H9 (cell line): ENCODE measurements around the gene VDR. TPM values are rescaled to one million over a fixed set of nuclear protein-coding genes. Genes with fewer than 3 reads are reported as not detected.

Source experiments
- DNase-seq: peaks from one replicate; pipeline ENCODE4 v3.0.0-alpha.2; 2017
- H2AFZ ChIP-seq: one replicate; pipeline ENCODE4 v1.6.1; 2013; ENCODE audit warnings: mild to moderate bottlenecking, low read length, control low read depth, moderate library complexity
- H2AK5ac ChIP-seq: 2 replicates; pipeline ENCODE4 v1.6.1; 2013; ENCODE audit warnings: low read length, control low read depth, mixed read lengths; ENCODE audit not compliant: insufficient read length
- H2BK120ac ChIP-seq: one replicate; pipeline ENCODE4 v1.6.1; 2013; ENCODE audit warnings: low read depth, mild to moderate bottlenecking, low read length, control low read depth, inconsistent platforms; ENCODE audit not compliant: poor library complexity, severe bottlenecking
- H2BK12ac ChIP-seq: 2 replicates; pipeline ENCODE4 v1.6.1; 2013; ENCODE audit warnings: low read length, control low read depth, mixed read lengths, low read depth; ENCODE audit not compliant: insufficient read length
- H2BK15ac ChIP-seq: 2 replicates; pipeline ENCODE4 v1.6.1; 2013; ENCODE audit warnings: low read depth, low read length, control low read depth
- H2BK20ac ChIP-seq: one replicate; pipeline ENCODE4 v1.6.1; 2013; ENCODE audit warnings: low read depth, mild to moderate bottlenecking, low read length, control low read depth, inconsistent platforms; ENCODE audit not compliant: poor library complexity, severe bottlenecking
- H2BK5ac ChIP-seq: 2 replicates; pipeline ENCODE4 v1.6.1; 2013; ENCODE audit warnings: low read length, control low read depth, mixed read lengths; ENCODE audit not compliant: insufficient read length
- H3K14ac ChIP-seq: 2 replicates; pipeline ENCODE4 v1.6.1; 2013; ENCODE audit warnings: low read length, control low read depth; ENCODE audit not compliant: insufficient read depth
- H3K18ac ChIP-seq: 2 replicates; pipeline ENCODE4 v1.6.1; 2013; ENCODE audit warnings: low read depth, mild to moderate bottlenecking, mixed read lengths, low read length, control low read depth; ENCODE audit not compliant: insufficient read length
- H3K23ac ChIP-seq: 2 replicates; pipeline ENCODE4 v1.6.1; 2013; ENCODE audit warnings: low read length, control low read depth, mixed read lengths, low read depth; ENCODE audit not compliant: insufficient read length
- H3K23me2 ChIP-seq: 2 replicates; pipeline ENCODE4 v1.6.1; 2013; ENCODE audit warnings: low read depth, mild to moderate bottlenecking, mixed read lengths, low read length, control low read depth; ENCODE audit not compliant: insufficient read length, poor library complexity, severe bottlenecking
- H3K27ac ChIP-seq: 2 replicates; pipeline ENCODE4 v1.5.1; 2013; ENCODE audit warnings: low read length, control low read depth, mixed read lengths, low read depth; ENCODE audit not compliant: insufficient read length
- H3K27me3 ChIP-seq: 2 replicates; pipeline ENCODE4 v1.6.1; 2013; ENCODE audit warnings: low read length, control low read depth, inconsistent platforms; ENCODE audit not compliant: insufficient read depth
- H3K4ac ChIP-seq: 2 replicates; pipeline ENCODE4 v1.6.1; 2013; ENCODE audit warnings: low read depth, mild to moderate bottlenecking, control low read depth, inconsistent platforms, low read length, moderate library complexity
- H3K4me1 ChIP-seq: 2 replicates; pipeline ENCODE4 v1.6.1; 2013; ENCODE audit warnings: low read length, control low read depth, inconsistent platforms; ENCODE audit not compliant: insufficient read depth
- H3K4me2 ChIP-seq: 2 replicates; pipeline ENCODE4 v1.6.1; 2013; ENCODE audit warnings: low read length, control low read depth, mixed read lengths; ENCODE audit not compliant: insufficient read length, insufficient read depth
- H3K56ac ChIP-seq: 2 replicates; pipeline ENCODE4 v1.6.1; 2013; ENCODE audit warnings: low read depth, mild to moderate bottlenecking, mixed read lengths, low read length, control low read depth; ENCODE audit not compliant: insufficient read length
- H3K79me1 ChIP-seq: 2 replicates; pipeline ENCODE4 v1.6.1; 2013; ENCODE audit warnings: low read depth, mild to moderate bottlenecking, moderate library complexity, low read length, control low read depth, inconsistent platforms; ENCODE audit not compliant: insufficient read depth, poor library complexity, severe bottlenecking
- H3K79me2 ChIP-seq: 2 replicates; pipeline ENCODE4 v1.6.1; 2013; ENCODE audit warnings: low read length, control low read depth, inconsistent platforms; ENCODE audit not compliant: insufficient read depth
- H3K9ac ChIP-seq: 2 replicates; pipeline ENCODE4 v1.6.1; 2013; ENCODE audit warnings: low read length, control low read depth, mixed read lengths; ENCODE audit not compliant: insufficient read length; ENCODE audit errors: extremely low read depth
- H3K9me3 ChIP-seq: one replicate; pipeline ENCODE4 v1.6.1; 2013; ENCODE audit warnings: low read depth, low read length, inconsistent platforms; ENCODE audit not compliant: control insufficient read depth
- H3T11ph ChIP-seq: one replicate; pipeline ENCODE4 v1.6.1; 2013; ENCODE audit warnings: mild to moderate bottlenecking, low read length, control low read depth, inconsistent platforms
- H4K20me1 ChIP-seq: one replicate; pipeline ENCODE4 v1.6.1; 2013; ENCODE audit not compliant: control insufficient read depth, insufficient read length, insufficient read depth
- H4K5ac ChIP-seq: 2 replicates; pipeline ENCODE4 v1.6.1; 2013; ENCODE audit warnings: low read depth, mild to moderate bottlenecking, mixed read lengths, low read length, control low read depth; ENCODE audit not compliant: insufficient read length
- H4K8ac ChIP-seq: replicated peaks from 2 replicates; pipeline ENCODE4 v1.6.1; 2013; ENCODE audit warnings: low read length, control low read depth, mixed read lengths, low read depth; ENCODE audit not compliant: insufficient read length
- H4K91ac ChIP-seq: 2 replicates; pipeline ENCODE4 v1.6.1; 2013; ENCODE audit warnings: low read depth, mild to moderate bottlenecking, moderate library complexity, mixed read lengths, low read length, control low read depth; ENCODE audit not compliant: insufficient read length
- H3K27ac Mint-ChIP-seq, 3 experiments: 2 replicates in 2 of 3; 3 replicates in 1 of 3; pipeline ENCODE4 v1.8.0; 2020 to 2021; ENCODE audit warnings: mixed read lengths in 3 of 3, mild to moderate bottlenecking in 1 of 3, moderate library complexity in 1 of 3
- H3K27me3 Mint-ChIP-seq: 2 replicates; pipeline ENCODE4 v1.8.0; 2021; ENCODE audit warnings: low read depth, mild to moderate bottlenecking, moderate library complexity, mixed read lengths
- H3K36me3 Mint-ChIP-seq, 3 experiments: 2 replicates in 2 of 3; 3 replicates in 1 of 3; pipeline ENCODE4 v1.8.0; 2020 to 2021; ENCODE audit warnings: low read depth in 3 of 3, mixed read lengths in 3 of 3; ENCODE audit not compliant: insufficient read depth in 1 of 3
- H3K4me1 Mint-ChIP-seq, 2 experiments: 2 replicates each; pipeline ENCODE4 v1.8.0; 2020; ENCODE audit warnings: mixed read lengths in 2 of 2
- H3K4me3 Mint-ChIP-seq, 2 experiments: 2 replicates in 1 of 2; 3 replicates in 1 of 2; pipeline ENCODE4 v1.8.0; 2020 to 2021; ENCODE audit warnings: mild to moderate bottlenecking in 2 of 2, mixed read lengths in 2 of 2, moderate library complexity in 1 of 2
- H3K9me3 Mint-ChIP-seq, 2 experiments: 2 replicates in 1 of 2; 3 replicates in 1 of 2; pipeline ENCODE4 v1.8.0; 2020; ENCODE audit warnings: mild to moderate bottlenecking in 2 of 2, mixed read lengths in 2 of 2, moderate library complexity in 1 of 2
- CTCF ChIP-seq: fragments of 200-600 bp; sonication (generic); conservative IDR thresholded peaks from 3 replicates; pipeline ENCODE4 v1.8.0; 2021; ENCODE audit warnings: antibody characterized with exemption, mild to moderate bottlenecking
- WGBS: extraction: QIAGEN DNeasy Blood & Tissue Kit; methylation state at CpG from one replicate; pipeline ENCODE4 v1.1.7; 2013; ENCODE audit warnings: missing lambda C conversion rate, low lambda C conversion rate, mixed read lengths; ENCODE audit not compliant: insufficient read length; ENCODE audit errors: extremely low coverage; 5-methylcytosine and 5-hydroxymethylcytosine counted together
- total RNA-seq: library from RNA; stranded (reverse); gene quantifications from 2 replicates; pipeline ENCODE4 v1.2.1, GENCODE V29; 2021

VDR gene
- total RNA-seq, 1 experiment from 2014 or later, result 0.61 TPM

GRCh38 chr12:47878293-47878917, 26.4 kb downstream of the VDR start:
- Histone ChIP-seq H2AK5ac (no peak overlapping the region), H3K27me3 (no peaks in the 10 kb centered on the region; the same call in 1 of the 2 replicates), H2BK5ac (no peak overlapping the region), H3K4me1 (peaks cover 4% of the 10 kb centered on the region; the same call in 1 of the 2 replicates), H2AFZ (no peak overlapping the region), H3K4ac (no peak overlapping the region), H3K79me2 (no peaks in the 10 kb centered on the region), H3K9ac (no peak overlapping the region), H3K14ac (no peak overlapping the region), H4K5ac (no peak overlapping the region), H3K23ac (no peak overlapping the region), H3K56ac (no peak overlapping the region), H2BK15ac (no peak overlapping the region), H3K23me2 (peaks cover 3% of the 10 kb centered on the region), H2BK120ac (no peak overlapping the region), H3K9me3 (no peaks in the 10 kb centered on the region), H2BK12ac (no peak overlapping the region), H4K20me1 (no peaks in the 10 kb centered on the region), H3T11ph (no peak overlapping the region), H3K27ac (no peak overlapping the region), H3K18ac (no peak overlapping the region), H4K91ac (no peak overlapping the region), H4K8ac (no peak overlapping the region), H3K79me1 (no peaks in the 10 kb centered on the region), H2BK20ac (no peak overlapping the region), H3K4me2 (no peak overlapping the region)
- Mint-ChIP-seq H3K4me3 (no peak overlapping the region), H3K36me3 (no peaks in the 10 kb centered on the region), H3K4me1 (peaks cover 13 to 22% of the 10 kb centered on the region in 2 experiments), H3K9me3 (no peaks in the 10 kb centered on the region), H3K27ac (no peak overlapping the region), H3K27me3 (peaks cover 18% of the 10 kb centered on the region)
- TF ChIP-seq CTCF, result no peak
- no CpG with 5 or more reads among the region's 7 CpGs for WGBS
- DNase-seq, result no peak
